ENCODE measurements around the gene PITPNM3. TPM values are rescaled to one million over a fixed set of nuclear protein-coding genes. Genes with fewer than 3 reads are reported as not detected.
A peak's percentile ranks its signal among the peaks of the same experiment; 100 is the strongest.

The PITPNM3 gene
- total and polyA plus RNA-seq, 2 experiments from 2014 or later: 1.0 to 1.5 TPM

GRCh38 chr17:6456914-6457687 is 99.3 kb downstream of the PITPNM3 start:
- Mint-ChIP-seq H3K27me3 (ENCODE audit: insufficient read depth, low read depth, poor library complexity) (peaks cover 28% of the 10 kb centered on the region), H3K4me1 (peaks cover 58% of the 10 kb centered on the region), H3K27ac (peak overlapping the region; percentile 53; the same call in 1 of the 2 replicates), H3K36me3 (ENCODE audit: low read depth) (no peaks in the 10 kb centered on the region; the same call in 2 of the 3 replicates), H3K9me3 (no peaks in the 10 kb centered on the region), H3K4me3 (peak overlapping the region; percentile 7; the same call in 1 of the 3 replicates)
- ATAC-seq (no peak), DNase-seq (ENCODE audit: low spot score) (no peak)
- no peaks in the 10 kb centered on the region for H3K36me3 ChIP-seq (ENCODE audit: insufficient read depth)
- no peak for TF ChIP-seq JUNB (IDR thresholded peaks at IDR 0.05; ENCODE audit: unreplicated experiment)
- no peaks in the 10 kb centered on the region for H4K20me1 ChIP-seq (replicated peaks; ENCODE audit: insufficient read depth)
- H3K9me2 ChIP-seq (ENCODE audit: insufficient read depth): no peaks in the 10 kb centered on the region
- no peak overlapping the region for H3K4me2 ChIP-seq
- peaks cover 30% of the 10 kb centered on the region for H3K4me1 ChIP-seq (ENCODE audit: insufficient read depth)
- no peak overlapping the region for H3K4me3 ChIP-seq
- H3K79me2 ChIP-seq (replicated peaks; ENCODE audit: insufficient read depth): no peaks in the 10 kb centered on the region
- H2AFZ ChIP-seq: no peak overlapping the region
- 0 out of 2 replicates have a peak, but pooled peaks cover 5% of the 10 kb centered on the region for H3F3A ChIP-seq (replicated peaks; ENCODE audit: low read depth)
- no peak overlapping the region for H3K27ac ChIP-seq (ENCODE audit: low read depth)
- H3K27me3 ChIP-seq (ENCODE audit: insufficient read depth): no peaks in the 10 kb centered on the region

GRCh38 chr17:6456321-6456720 is 100.0 kb downstream of the PITPNM3 start:
- Histone ChIP-seq H4K20me1 (replicated peaks; ENCODE audit: insufficient read depth) (no peaks in the 10 kb centered on the region; the same call in 1 of the 2 replicates), H3K79me2 (replicated peaks; ENCODE audit: insufficient read depth) (no peaks in the 10 kb centered on the region), H2AFZ (no peak overlapping the region), H3K27me3 (ENCODE audit: insufficient read depth) (no peaks in the 10 kb centered on the region), H3K4me1 (ENCODE audit: insufficient read depth) (peaks cover 31% of the 10 kb centered on the region), H3F3A (replicated peaks; ENCODE audit: low read depth) (0 out of 2 replicates have a peak, but pooled peaks cover 6% of the 10 kb centered on the region), H3K36me3 (ENCODE audit: insufficient read depth) (no peaks in the 10 kb centered on the region), H3K4me2 (no peak overlapping the region), H3K4me3 (no peak overlapping the region), H3K27ac (ENCODE audit: low read depth) (no peak overlapping the region), H3K9me2 (ENCODE audit: insufficient read depth) (no peaks in the 10 kb centered on the region)
- H3K4me3 Mint-ChIP-seq: peak overlapping the region; percentile 7; the same call in 2 of the 3 replicates
- peaks cover 58% of the 10 kb centered on the region for H3K4me1 Mint-ChIP-seq
- ATAC-seq: no peak
- H3K9me3 Mint-ChIP-seq: no peaks in the 10 kb centered on the region
- DNase-seq (ENCODE audit: low spot score): no peak
- H3K27ac Mint-ChIP-seq: no peak overlapping the region
- H3K27me3 Mint-ChIP-seq (ENCODE audit: insufficient read depth, low read depth, poor library complexity): peaks cover 27% of the 10 kb centered on the region
- peaks cover 3% of the 10 kb centered on the region; the same call in 1 of the 3 replicates for H3K36me3 Mint-ChIP-seq (ENCODE audit: low read depth)
- TF ChIP-seq CREB1 (CRISPR knock-in tag; IDR thresholded peaks at IDR 0.05; ENCODE audit: low read depth) (no peak), NANOG (IDR thresholded peaks at IDR 0.05; ENCODE audit: borderline replicate concordance) (no peak), JUNB (IDR thresholded peaks at IDR 0.05; ENCODE audit: unreplicated experiment) (no peak), ZNF331 (CRISPR knock-in tag; IDR thresholded peaks at IDR 0.05; ENCODE audit: low read depth) (no peak), STAT1 (IDR thresholded peaks at IDR 0.05; ENCODE audit: unreplicated experiment) (no peak), CTCF (conservative IDR thresholded peaks at IDR 0.05; ENCODE audit: low read depth in 2 of 2) (no peak), EZH2phosphoT487 (IDR thresholded peaks at IDR 0.05; ENCODE audit: unreplicated experiment) (no peak), REST (IDR thresholded peaks at IDR 0.05; ENCODE audit: unreplicated experiment) (no peak), ZNF462 (CRISPR knock-in tag; IDR thresholded peaks at IDR 0.05) (no peak)
